GM12878 (cell line): Measurements from ENCODE around the gene PTK6. TPM values are rescaled to one million over a fixed set of nuclear protein-coding genes. Genes with fewer than 3 reads are reported as not detected.

Experiments
- ATAC-seq: fragments of 200-7000 bp; cut with Tn5 transposase; 3 replicates; pipeline ENCODE4 v1.9.1; 2020; ENCODE audit warnings: mild to moderate bottlenecking, moderate library complexity
- BruUV-seq: library from RNA; stranded (reverse); fragments of 400-500 nt; replicated peaks from 2 replicates; lab custom pipeline; 2021; lab: Mats Ljungman, UMichigan
- CTCF ChIA-PET: fragments of 300-600 bp; sonication (Branson Sonifier 250); formaldehyde crosslinking; extraction: SDS; loops from one replicate; lab custom pipeline; 2021; ENCODE audit warnings: inconsistent platforms; lab: Yijun Ruan, JAX
- POLR2A ChIA-PET: fragments of 350-600 bp; formaldehyde crosslinking; extraction: SDS; loops from one replicate; lab custom pipeline; 2021; ENCODE audit warnings: inconsistent platforms; lab: Charles Lee
- RAD21 ChIA-PET: fragments of 300-600 bp; sonication (Branson Sonifier 250); formaldehyde crosslinking; loops from one replicate; lab custom pipeline; 2023; ENCODE audit warnings: antibody characterized with exemption; ENCODE audit not compliant: unreplicated experiment; lab: Charles Lee
- SMC1A ChIA-PET: fragments of 300-600 bp; sonication (Branson Sonifier 250); formaldehyde crosslinking; loops from one replicate; lab custom pipeline; 2023; ENCODE audit not compliant: unreplicated experiment, uncharacterized antibody; lab: Charles Lee
- DNase-seq: peaks from one replicate; pipeline ENCODE4 v3.0.0-alpha.2; 2011; ENCODE audit warnings: low read depth, low spot score
- FAIRE-seq: peaks from 3 replicates; lab custom pipeline; 2011; peaks lifted over from hg19 to GRCh38; lab: Jason Lieb, UNC
- H2AFZ ChIP-seq: 2 replicates; pipeline ENCODE4 v1.6.0; 2011; ENCODE audit warnings: low read depth, low read length, control low read depth; ENCODE audit not compliant: control insufficient read depth
- H3K27ac ChIP-seq: 2 replicates; pipeline ENCODE4 v1.5.1; 2011; ENCODE audit warnings: control low read depth; ENCODE audit not compliant: control insufficient read depth, insufficient read depth
- H3K27me3 ChIP-seq, 2 experiments: replicated peaks in 1 of 2; 2 replicates each; pipeline versions ENCODE4 v1.6.0 to v1.6.1; 2011; ENCODE audit warnings: low read length in 1 of 2; ENCODE audit not compliant: control insufficient read depth in 2 of 2, insufficient read depth in 2 of 2
- H3K36me3 ChIP-seq, 2 experiments: 2 replicates each; pipeline ENCODE4 v1.5.1; 2011; ENCODE audit warnings: low read length in 1 of 2; ENCODE audit not compliant: control insufficient read depth in 2 of 2, insufficient read depth in 2 of 2
- H3K4me1 ChIP-seq: 2 replicates; pipeline ENCODE4 v1.6.1; 2011; ENCODE audit warnings: mild to moderate bottlenecking, low read length, moderate library complexity, mixed read lengths; ENCODE audit not compliant: control insufficient read depth, insufficient read depth
- H3K4me2 ChIP-seq: 2 replicates; pipeline ENCODE4 v1.6.0; 2011; ENCODE audit warnings: control low read depth; ENCODE audit not compliant: control insufficient read depth, insufficient read depth
- H3K4me3 ChIP-seq: fragments of 200-600 bp; sonication (generic); 2 replicates; pipeline ENCODE4 v1.5.1; 2016
- H3K79me2 ChIP-seq: 2 replicates; pipeline ENCODE4 v1.6.0; 2011; ENCODE audit warnings: low read length; ENCODE audit not compliant: control insufficient read depth, insufficient read depth
- H3K9ac ChIP-seq: 2 replicates; pipeline ENCODE4 v1.8.0; 2011; ENCODE audit warnings: low read length, control low read depth, mixed read lengths; ENCODE audit not compliant: control insufficient read depth, insufficient read depth
- H3K9me3 ChIP-seq: replicated peaks from 3 replicates; pipeline ENCODE4 v1.5.1; 2011; ENCODE audit warnings: mild to moderate bottlenecking, low read length; ENCODE audit not compliant: control insufficient read depth, insufficient read depth
- H4K20me1 ChIP-seq: 2 replicates; pipeline ENCODE4 v1.6.0; 2011; ENCODE audit not compliant: control insufficient read depth, insufficient read depth
- CBX5 ChIP-seq: sonication (generic); IDR thresholded peaks from 2 replicates; pipeline ENCODE4 v1.6.1; 2016; ENCODE audit warnings: low read depth, moderate library complexity, mild to moderate bottlenecking, inconsistent platforms
- PAX5 ChIP-seq: IDR thresholded peaks from 2 replicates; pipeline ENCODE4 v1.6.1; 2011; ENCODE audit warnings: low read depth, low read length, borderline replicate concordance
- WGBS: methylation state at CpG from one replicate; pipeline ENCODE4 v1.1.6; 2016; ENCODE audit warnings: low lambda C conversion rate; ENCODE audit not compliant: insufficient replicate concordance, insufficient coverage; ENCODE audit errors: missing lambda C conversion rate; 5-methylcytosine and 5-hydroxymethylcytosine counted together
- in situ Hi-C: fragments of 300-500 bp; cut with MboI; formaldehyde crosslinking; loops from 9 replicates; pipeline ENCODE4 v1.14.3; 2018; ENCODE audit warnings: mixed read lengths
- intact Hi-C: fragments of 100-400 bp; cut with micrococcal nuclease; formaldehyde crosslinking; loops from one replicate; pipeline ENCODE4 v1.14.2; 2022; ENCODE audit not compliant: unreplicated experiment
- polyA plus RNA-seq, 11 experiments: library from polyadenylated mRNA; depleted of rRNA in 4 of 11; unstranded in 6 of 11; stranded (reverse) in 5 of 11; fragments of >200 nt; fragmentation: Nextera tagmentation in 4 of 11; fragmentation: Illumina TruSeq in 1 of 11; extraction: Ambion mirVana in 4 of 11; extraction: Trizol in 1 of 11; gene quantifications; 1 replicate in 1 of 11; 2 replicates in 10 of 11; pipeline versions ENCODE4 v1.2.1 to v1.2.3, GENCODE V29; 2011 to 2016; ENCODE audit warnings: inconsistent platforms in 2 of 11, missing spikeins in 2 of 11, low read depth in 1 of 11
- total RNA-seq, 4 experiments: library from RNA; depleted of rRNA in 3 of 4; stranded (reverse); fragments of >200 nt in 3 of 4; fragmentation: Illumina TruSeq in 1 of 4; extraction: Trizol in 1 of 4; gene quantifications; 2 replicates each; pipeline versions ENCODE4 v1.2.1 to v1.2.3, GENCODE V29; 2013 to 2021
- TF ChIP-seq, protein P1 (sequence below): IDR thresholded peaks from 2 replicates; pipeline ENCODE4 v1.6.1; 2011; ENCODE audit warnings: borderline replicate concordance, low read depth, mild to moderate bottlenecking, moderate library complexity, mixed read lengths, low read length; ENCODE audit not compliant: insufficient read depth; ENCODE audit errors: extremely low read length

Gene PTK6
- total and polyA plus RNA-seq, 10 of the 15 experiments (the other 5 are each of a cell fraction or from before 2014, with no cell fraction given) = 0.02 to 0.21 (median 0.09) TPM; not detected in 3

DNA sequence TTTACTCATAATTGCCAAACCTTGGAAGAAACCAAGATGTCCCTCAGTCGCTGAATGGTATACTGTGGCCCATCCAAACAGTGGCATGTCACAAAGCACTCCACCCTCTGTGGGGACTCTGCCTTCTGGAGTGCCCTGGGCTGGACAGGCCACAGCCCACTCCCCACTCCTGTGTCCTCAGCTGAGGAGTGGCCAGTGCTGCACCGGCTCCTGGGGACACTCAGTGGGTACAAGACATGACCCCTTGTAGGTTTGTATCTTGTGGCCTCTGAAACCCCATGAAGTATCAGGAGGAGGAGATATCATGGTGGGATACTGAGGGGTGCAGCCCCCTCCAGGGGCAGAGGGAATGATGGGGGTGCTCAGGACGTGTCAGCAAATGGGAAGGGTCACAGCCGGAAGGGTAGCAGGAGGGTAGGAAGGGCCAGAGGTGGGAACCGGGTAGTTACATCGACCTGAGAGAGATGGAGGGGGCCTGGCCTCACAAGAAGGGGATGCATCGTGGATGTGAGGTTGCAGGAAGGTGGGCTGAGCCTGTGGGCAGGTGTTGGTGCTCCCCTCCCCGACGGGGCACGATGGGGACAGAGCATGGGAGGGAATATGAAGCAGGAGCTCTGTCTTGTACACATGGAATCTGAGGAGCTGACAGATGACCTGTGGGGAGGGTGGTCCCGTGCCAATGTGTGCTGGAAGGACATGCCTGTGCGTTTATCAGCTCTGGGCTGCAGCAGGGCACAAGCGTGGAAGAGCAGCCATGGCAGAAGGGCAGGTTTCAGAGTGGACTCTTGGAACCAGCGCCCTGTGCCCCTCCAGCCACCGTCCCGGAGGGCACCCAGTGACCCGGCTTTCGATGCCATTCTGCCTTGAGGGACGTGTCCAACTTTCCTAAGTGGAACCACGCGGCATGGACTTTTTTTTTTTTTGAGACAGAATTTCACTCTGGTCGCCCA, 48.7 kb upstream of the PTK6 start:
- Histone ChIP-seq H3K9me3 (no peaks in the 10 kb centered on the region), H3K4me3 (no peak overlapping the region), H4K20me1 (no peaks in the 10 kb centered on the region), H3K4me2 (no peak overlapping the region), H3K36me3 (peaks cover 3 to 4% of the 10 kb centered on the region in 2 experiments; a peak in 3 of 4 replicates), H3K79me2 (no peaks in the 10 kb centered on the region)
- BruUV-seq = no TSS peak
- in situ Hi-C loops (no loop called here), intact Hi-C loops (no loop called here)
- ChIA-PET CTCF (no interaction called here), POLR2A (no interaction called here)
- no peak for DNase-seq
- WGBS = 70% methylated on average over 15 of the region's 22 CpGs
- TF ChIP-seq, protein P1, sequence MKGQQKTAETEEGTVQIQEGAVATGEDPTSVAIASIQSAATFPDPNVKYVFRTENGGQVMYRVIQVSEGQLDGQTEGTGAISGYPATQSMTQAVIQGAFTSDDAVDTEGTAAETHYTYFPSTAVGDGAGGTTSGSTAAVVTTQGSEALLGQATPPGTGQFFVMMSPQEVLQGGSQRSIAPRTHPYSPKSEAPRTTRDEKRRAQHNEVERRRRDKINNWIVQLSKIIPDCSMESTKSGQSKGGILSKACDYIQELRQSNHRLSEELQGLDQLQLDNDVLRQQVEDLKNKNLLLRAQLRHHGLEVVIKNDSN = no peak
- TF ChIP-seq PAX5 = no peak
- TF ChIP-seq CBX5 = no peak
- TF ChIP-seq, all 136 proteins: peak for 0
- ATAC-seq (no peak), FAIRE-seq (no peak)
- Histone ChIP-seq H3K27me3 (no peaks in the 10 kb centered on the region), H2AFZ (no peak overlapping the region), H3K4me1 (no peaks in the 10 kb centered on the region), H3K9ac (no peak overlapping the region), H3K27ac (no peak overlapping the region)
- ChIA-PET SMC1A (no interaction called here), RAD21 (no interaction called here)
